NT2/D1 (cell line): ENCODE measurements around the gene DPY19L3.

Experiments used
- DNase-seq: peaks from one replicate; pipeline ENCODE4 v3.0.0-alpha.2; 2011; ENCODE audit warnings: low read depth, low spot score
- H3K27me3 ChIP-seq: 2 replicates; pipeline ENCODE4 v1.6.0; 2011; ENCODE audit warnings: mild to moderate bottlenecking; ENCODE audit not compliant: insufficient read length, insufficient read depth
- H3K36me3 ChIP-seq: 2 replicates; pipeline ENCODE4 v1.6.1; 2011; ENCODE audit warnings: mild to moderate bottlenecking, low read length, mixed read lengths; ENCODE audit not compliant: insufficient read depth, insufficient read length
- H3K4me1 ChIP-seq: 2 replicates; pipeline ENCODE4 v1.5.1; 2011; ENCODE audit not compliant: insufficient read depth, insufficient read length
- H3K4me3 ChIP-seq: 2 replicates; pipeline ENCODE4 v1.5.1; 2011; ENCODE audit warnings: low read depth; ENCODE audit not compliant: insufficient read length
- H3K9ac ChIP-seq: 2 replicates; pipeline ENCODE4 v1.6.0; 2011; ENCODE audit warnings: low read depth; ENCODE audit not compliant: insufficient read length
- H3K9me3 ChIP-seq: 2 replicates; pipeline ENCODE4 v1.5.1; 2011; ENCODE audit warnings: mild to moderate bottlenecking, low read length; ENCODE audit not compliant: insufficient read depth
- SUZ12 ChIP-seq: IDR thresholded peaks from 2 replicates; pipeline ENCODE4 v1.6.1; 2011; ENCODE audit not compliant: insufficient read length, insufficient read depth; ENCODE audit errors: extremely low read depth
- YY1 ChIP-seq: IDR thresholded peaks from 2 replicates; pipeline ENCODE4 v1.6.1; 2011; ENCODE audit not compliant: insufficient read length, insufficient read depth
- ZNF274 ChIP-seq: IDR thresholded peaks from 2 replicates; pipeline ENCODE4 v1.6.1; 2011; ENCODE audit warnings: mild to moderate bottlenecking, low read depth, low read length

DPY19L3 gene

DNA sequence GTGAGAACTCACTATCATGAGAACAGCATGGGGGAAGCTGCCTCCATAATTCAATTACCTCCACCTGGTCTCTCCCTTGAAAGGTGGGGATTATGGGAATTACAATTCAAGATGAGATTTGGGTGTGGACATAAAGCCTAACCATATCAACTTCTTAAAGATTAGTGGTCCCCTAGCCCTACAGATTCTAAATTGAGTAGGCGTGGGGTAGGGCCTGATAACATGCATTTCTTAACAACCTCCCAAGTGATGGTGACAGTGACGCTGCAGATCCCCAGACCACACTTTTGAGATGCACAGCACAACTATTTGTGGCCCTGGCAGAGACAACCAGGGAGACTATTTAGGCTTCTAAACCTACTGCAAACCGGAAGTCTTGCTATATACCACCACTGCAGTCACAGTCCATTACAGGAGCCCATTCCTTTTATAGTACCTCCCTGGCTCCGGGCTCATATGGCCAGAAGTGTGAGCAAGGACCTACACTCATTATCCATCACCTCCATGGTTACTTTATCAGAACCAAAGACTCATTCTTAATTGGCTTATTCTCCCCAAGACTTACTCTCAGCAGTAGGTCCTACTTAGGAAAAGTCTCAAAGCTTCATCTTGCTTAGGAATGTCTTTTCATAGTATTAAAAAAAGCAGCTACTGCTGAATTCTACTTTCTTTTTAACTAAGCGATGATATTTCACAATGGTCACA is 2.1 kb upstream of the DPY19L3 start:
- no peak overlapping the region for H3K4me3 ChIP-seq
- TF ChIP-seq YY1: no peak
- TF ChIP-seq SUZ12: no peak
- no peak for TF ChIP-seq ZNF274
- H3K36me3 ChIP-seq: peaks cover 7% of the 10 kb centered on the region
- H3K9ac ChIP-seq: peak overlapping the region; percentile 56
- DNase-seq: no peak
- no peaks in the 10 kb centered on the region for H3K27me3 ChIP-seq
- H3K9me3 ChIP-seq: no peaks in the 10 kb centered on the region
- H3K4me1 ChIP-seq: no peaks in the 10 kb centered on the region

DNA sequence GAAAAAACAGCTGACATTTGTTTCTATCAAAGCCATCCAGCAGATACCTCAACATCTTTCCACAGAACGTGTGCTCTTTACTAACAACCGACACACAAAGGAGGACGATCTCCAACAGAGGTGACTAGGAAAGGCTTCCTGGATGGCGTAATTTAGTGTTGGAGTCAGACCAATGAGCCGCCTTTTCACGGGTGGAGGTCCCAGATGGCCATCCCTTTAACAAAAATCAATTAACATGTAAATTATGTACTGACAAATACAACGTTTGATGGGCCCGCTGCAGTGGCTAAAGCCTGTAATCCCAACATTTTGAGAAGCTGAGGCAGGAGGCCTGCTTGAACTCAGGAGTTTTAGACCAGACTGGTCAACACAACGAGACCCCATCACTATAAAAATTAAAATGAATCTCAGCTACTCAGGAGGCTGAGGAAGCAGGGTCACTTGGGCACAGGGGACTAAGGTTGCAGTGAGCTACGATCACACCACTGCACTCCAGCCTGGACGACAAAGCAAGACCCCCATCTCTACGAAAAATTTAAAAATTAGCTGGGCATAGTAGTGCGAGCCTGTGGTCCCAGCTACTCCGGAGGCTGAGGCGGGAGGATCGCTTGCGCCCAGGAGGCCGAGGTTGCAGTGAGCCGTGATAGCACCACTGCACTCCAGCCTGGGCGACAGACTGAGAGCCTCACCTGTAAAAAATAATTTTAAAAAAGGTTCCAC is 1.2 kb upstream of the DPY19L3 start:
- Histone ChIP-seq H3K36me3 (peaks cover 15% of the 10 kb centered on the region), H3K4me1 (no peaks in the 10 kb centered on the region), H3K4me3 (peak overlapping the region; percentile 82), H3K9me3 (no peaks in the 10 kb centered on the region; the same call in 1 of the 2 replicates), H3K9ac (peak overlapping the region; percentile 90), H3K27me3 (no peaks in the 10 kb centered on the region)
- DNase-seq: peak; percentile 13
- TF ChIP-seq SUZ12: no peak
- TF ChIP-seq ZNF274: no peak

DNA sequence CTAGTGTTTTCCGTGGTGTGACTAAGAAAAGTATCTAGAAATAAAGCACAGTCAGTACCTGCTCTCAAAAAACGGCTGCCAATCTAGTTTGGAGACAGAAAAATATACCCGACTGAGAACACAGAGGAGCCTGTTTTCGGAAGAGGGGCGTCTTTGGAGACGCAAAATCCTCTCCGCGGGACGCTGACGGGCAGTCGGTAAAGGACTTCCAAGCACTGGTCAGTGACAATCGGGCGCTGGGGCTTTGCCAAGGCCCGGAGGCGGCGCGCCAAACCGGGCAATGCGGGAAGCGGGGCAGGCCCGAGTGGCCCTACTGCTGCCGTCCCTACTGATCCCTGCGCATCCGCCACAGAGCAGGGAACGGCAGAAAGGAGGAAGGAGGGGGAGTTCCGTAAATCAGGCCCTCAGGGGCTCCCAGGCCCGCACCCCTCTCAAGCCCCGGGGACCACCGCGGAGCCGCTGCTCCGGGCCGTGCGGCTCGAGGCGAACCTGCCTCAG is 588 bp upstream of the DPY19L3 start:
- Histone ChIP-seq H3K4me1 (no peaks in the 10 kb centered on the region), H3K9me3 (no peaks in the 10 kb centered on the region; the same call in 1 of the 2 replicates), H3K27me3 (no peaks in the 10 kb centered on the region), H3K4me3 (peak overlapping the region; percentile 82), H3K36me3 (peaks cover 21% of the 10 kb centered on the region), H3K9ac (peak overlapping the region; percentile 90)
- TF ChIP-seq SUZ12 (no peak), ZNF274 (no peak), YY1 (no peak)
- peak; percentile 8 for DNase-seq

DNA sequence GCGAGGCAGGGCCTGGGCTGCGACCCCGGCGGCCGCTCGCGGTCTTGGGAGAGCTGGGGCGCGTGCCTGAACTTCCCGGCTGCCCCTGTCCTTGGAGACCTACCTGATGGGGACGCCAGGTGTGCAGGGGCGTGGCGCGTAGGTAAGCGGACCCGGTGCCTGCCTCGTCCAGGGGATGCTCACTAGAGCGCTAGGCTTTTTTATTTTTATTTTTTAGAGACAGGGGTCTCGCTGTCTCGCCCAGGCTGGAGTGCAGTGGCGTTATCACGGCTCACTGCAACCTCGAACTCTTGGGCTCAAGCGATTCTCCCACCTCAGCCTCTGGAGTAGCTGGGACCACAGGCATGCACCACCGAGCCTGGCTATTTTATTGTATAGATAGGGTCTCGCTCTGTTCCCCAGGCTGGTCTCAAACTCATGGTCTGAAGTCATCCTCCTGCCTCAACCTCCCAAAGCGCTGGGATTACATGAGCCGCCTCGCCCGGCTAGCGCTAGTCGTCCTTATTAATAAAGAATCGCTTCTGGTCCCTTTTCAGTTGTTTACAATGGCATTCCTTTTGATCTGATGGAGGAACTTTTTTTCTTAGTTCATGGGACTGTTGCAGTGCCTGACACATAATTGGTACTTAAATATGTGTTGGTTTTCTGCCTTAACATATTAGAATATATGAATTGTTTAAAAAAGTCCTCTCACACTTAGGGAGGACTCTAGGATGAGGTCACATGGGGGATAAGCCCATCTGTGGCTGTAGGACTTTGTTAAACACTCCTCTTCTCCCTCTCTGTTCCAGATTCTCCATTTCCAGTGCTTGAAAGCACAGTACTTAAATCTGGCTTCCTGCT is 812 bp downstream of the DPY19L3 start:
- Histone ChIP-seq H3K4me1 (no peaks in the 10 kb centered on the region), H3K36me3 (peaks cover 33% of the 10 kb centered on the region), H3K27me3 (no peaks in the 10 kb centered on the region), H3K9me3 (no peaks in the 10 kb centered on the region; the same call in 1 of the 2 replicates), H3K9ac (peak overlapping the region; percentile 79), H3K4me3 (peak overlapping the region; percentile 82)
- no peak for DNase-seq
- TF ChIP-seq ZNF274 (no peak), YY1 (no peak)

DNA sequence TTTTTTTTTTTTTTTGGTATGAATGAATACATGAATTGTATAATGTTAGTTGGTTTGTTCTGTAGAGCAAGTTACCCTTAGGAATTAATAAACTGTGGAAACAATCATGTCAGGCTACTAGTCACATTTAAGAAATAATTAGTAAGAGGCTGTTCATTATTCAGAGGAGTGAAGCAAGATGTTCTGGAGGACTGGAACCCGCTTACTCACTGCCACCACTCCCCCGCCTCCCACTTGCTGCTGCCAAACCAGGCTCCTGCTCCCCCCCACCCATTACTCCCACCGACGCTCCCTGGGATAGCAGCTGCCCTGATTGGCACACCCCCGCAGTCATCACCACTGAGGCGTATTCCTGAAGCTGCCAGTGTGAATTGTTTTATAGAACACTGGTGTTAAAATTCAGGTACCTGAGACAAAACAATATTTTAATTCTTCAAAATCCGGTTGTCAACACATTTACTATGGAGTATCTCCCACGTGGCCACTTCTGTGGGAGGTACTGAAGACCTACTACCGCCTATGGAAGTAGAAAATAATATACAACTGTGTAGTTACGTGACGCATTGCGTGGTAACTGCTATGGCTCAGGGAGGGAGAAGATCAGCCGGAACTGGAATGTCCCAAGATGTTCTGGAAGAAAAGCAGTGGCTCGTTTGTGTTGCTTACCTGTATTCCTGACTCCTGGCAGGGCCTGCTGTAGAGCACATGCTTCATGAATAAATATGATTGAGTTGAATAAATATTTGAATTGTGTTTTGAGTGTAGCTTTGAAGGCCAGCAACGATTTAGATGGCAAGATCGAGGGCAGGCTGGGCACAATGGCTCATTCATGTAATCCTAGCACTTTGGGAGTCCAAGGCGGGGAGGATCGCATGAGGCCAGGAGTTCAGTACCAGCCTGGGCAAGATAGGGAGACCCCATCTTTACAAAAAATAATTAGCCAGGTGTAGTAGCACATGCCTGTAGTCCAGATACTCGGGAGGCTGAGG is 1.7 kb downstream of the DPY19L3 start:
- Histone ChIP-seq H3K9ac (no peak overlapping the region), H3K9me3 (no peaks in the 10 kb centered on the region; the same call in 1 of the 2 replicates), H3K27me3 (no peaks in the 10 kb centered on the region), H3K36me3 (peaks cover 41% of the 10 kb centered on the region), H3K4me3 (no peak overlapping the region), H3K4me1 (no peaks in the 10 kb centered on the region)
- TF ChIP-seq SUZ12 (no peak), YY1 (no peak), ZNF274 (no peak)
- no peak for DNase-seq

DNA sequence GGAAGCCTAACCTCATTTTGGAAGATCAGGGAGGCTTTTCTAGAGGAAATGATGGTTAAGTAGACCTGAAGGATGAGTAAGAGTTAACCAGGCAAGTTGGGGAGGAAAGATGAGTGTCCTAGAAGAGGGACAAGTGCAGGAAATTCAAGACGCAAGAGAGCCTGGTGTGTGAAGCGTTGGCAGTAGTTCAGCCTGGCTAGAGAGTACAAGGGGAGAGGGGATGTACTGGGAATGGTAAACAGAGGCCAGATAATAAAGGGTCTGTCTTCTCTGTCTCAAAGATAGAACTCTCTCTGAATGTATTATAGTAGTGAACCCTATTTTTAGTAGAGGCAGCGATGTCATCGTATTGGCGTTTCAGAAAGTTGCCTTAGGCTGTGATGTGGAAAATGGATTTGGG is 9.7 kb downstream of the DPY19L3 start:
- Histone ChIP-seq H3K4me3 (no peak overlapping the region), H3K9me3 (no peaks in the 10 kb centered on the region), H3K9ac (no peak overlapping the region), H3K36me3 (peaks cover 50% of the 10 kb centered on the region), H3K4me1 (no peaks in the 10 kb centered on the region), H3K27me3 (no peaks in the 10 kb centered on the region)
- TF ChIP-seq YY1: no peak
- TF ChIP-seq SUZ12: no peak
- no peak for TF ChIP-seq ZNF274
- DNase-seq: no peak
